ENCODE measurements around the gene PNMT.
A peak's percentile ranks its signal among the peaks of the same experiment; 100 is the strongest.

The PNMT gene, protein sequence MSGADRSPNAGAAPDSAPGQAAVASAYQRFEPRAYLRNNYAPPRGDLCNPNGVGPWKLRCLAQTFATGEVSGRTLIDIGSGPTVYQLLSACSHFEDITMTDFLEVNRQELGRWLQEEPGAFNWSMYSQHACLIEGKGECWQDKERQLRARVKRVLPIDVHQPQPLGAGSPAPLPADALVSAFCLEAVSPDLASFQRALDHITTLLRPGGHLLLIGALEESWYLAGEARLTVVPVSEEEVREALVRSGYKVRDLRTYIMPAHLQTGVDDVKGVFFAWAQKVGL

DNA sequence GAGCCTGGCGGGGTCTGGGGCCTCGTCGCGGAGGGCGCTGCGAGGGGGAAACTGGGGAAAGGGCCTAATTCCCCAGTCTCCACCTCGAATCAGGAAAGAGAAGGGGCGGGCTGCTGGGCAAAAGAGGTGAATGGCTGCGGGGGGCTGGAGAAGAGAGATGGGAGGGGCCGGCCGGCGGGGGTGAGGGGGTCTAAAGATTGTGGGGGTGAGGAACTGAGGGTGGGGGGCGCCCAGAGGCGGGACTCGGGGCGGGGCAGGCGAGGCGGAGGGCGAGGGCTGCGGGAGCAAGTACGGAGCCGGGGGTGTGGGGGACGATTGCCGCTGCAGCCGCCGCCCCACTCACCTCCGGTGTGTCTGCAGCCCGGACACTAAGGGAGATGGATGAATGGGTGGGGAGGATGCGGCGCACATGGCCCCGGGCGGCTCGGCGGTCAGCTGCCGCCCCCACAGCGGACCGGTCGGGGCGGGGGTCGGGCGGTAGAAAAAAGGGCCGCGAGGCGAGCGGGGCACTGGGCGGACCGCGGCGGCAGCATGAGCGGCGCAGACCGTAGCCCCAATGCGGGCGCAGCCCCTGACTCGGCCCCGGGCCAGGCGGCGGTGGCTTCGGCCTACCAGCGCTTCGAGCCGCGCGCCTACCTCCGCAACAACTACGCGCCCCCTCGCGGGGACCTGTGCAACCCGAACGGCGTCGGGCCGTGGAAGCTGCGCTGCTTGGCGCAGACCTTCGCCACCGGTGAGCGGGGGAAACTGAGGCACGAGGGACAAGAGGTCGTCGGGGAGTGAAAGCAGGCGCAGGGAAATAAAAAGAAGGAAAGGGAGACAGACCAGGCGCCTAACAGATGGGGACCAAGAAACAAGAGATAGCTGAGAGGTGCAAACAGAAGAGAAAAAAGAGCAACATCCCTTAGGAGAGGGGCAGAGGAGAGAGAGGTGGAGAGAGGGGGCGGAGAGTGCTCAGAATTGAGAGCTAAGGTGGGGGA is at the start of gene PNMT:
TSS of gene PNMT (plus strand) at position 509 of the 980 bp plus-strand sequence. CDS start at position 532, 23 bp downstream.
- DNase-seq (ENCODE audit: low read depth, low spot score): peak; percentile 49

DNA sequence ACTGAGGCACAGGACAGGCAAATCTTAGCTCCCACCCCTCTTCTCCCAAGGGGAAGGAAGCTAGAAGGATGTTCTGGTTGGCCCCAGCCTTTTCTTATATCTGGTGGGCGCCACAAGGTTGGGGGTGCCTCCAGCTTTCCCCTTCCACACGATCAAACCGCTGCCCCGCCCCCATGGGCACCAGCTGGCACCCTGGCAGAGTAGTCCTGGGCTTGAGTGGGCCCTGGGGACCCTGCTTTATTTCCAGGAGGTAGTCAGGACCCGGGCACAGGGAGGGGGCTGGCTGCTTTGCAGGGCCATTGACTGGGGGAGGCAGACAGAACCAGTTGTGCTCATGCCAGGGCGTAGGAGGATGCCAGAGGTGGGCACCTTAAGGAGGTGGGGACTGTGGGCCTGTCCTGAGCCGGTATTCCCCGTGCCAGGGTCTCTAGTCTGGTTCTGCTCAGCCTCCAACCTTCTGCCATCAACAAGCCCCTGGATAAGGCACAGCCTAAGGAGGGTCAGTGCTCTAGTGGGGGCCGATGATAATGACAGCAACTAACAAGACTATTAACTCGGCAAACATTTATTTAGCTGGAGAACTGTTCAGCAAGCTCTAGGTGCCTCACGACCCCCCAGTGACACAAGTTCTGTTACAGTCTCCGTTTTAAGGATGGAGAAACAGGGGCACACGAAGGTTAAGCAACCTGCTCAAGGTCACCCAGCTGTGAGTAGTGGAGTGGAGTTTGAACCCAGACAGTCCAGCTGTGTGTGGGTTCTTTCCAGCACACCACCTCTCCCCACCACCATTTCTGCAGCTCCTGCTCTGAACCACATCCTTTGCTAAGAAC is 49.1 kb upstream of the PNMT start:
- DNase-seq (ENCODE audit: low read depth, low spot score): no peak

DNA sequence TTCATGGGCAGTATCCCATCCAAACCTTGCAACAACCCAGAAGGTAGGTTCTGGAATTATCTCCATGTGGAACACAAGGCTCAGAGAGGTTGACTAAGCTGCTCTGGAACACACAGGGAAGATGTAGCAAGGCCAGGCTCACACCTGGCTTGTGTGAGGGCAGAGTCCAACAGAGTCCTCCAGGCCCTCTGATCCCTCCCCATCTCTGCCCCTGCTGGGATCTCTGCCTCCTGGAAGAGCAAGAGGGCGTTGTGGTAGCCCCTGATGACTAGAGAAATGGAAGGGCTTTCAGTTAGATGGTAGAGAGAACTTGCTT is 48.5 kb upstream of the PNMT start:
- DNase-seq (ENCODE audit: low read depth, low spot score): no peak

DNA sequence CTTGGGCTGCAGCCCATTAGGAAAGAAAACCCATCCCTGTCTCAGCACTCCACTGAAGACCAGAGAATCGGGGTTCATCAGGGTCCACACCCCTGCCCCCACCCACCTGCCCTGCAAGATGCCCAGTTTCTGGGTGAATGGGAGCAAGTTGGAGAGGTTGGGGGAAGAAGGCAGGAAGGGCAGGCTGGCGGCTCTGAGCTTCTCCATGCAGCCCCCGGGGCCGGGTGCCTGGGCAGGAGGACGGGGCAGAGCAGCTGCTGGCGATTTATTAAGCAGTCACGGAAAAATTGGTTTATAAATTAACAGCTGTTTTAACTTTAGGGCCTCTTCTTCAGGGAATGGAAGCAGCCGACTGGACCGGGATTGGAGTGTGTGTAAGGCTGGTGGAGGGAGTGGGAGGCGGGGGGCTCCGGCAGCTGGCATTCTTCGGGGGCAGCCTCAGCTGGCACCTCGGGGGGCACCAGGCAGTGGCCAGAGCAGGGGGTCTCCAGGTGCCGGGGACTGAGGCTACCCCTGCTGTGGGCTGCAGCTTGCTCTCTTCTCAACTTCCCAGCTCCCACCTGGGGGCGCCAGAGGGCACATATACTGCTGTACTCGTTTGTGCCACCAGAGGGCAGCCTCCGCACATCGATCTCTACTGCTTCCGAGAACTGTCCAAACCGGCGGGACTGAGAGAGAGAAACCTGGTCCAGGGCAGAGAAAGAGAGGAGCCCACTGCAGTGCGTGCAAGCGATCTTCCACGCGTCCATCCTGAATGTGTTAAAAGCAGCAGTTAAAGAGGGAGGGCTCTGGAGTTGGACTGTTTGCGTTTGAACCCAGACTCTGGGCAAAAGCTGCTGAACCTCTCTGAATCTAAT is 46.5 kb upstream of the PNMT start:
- peak; percentile 73 for DNase-seq (ENCODE audit: low read depth, low spot score)

DNA sequence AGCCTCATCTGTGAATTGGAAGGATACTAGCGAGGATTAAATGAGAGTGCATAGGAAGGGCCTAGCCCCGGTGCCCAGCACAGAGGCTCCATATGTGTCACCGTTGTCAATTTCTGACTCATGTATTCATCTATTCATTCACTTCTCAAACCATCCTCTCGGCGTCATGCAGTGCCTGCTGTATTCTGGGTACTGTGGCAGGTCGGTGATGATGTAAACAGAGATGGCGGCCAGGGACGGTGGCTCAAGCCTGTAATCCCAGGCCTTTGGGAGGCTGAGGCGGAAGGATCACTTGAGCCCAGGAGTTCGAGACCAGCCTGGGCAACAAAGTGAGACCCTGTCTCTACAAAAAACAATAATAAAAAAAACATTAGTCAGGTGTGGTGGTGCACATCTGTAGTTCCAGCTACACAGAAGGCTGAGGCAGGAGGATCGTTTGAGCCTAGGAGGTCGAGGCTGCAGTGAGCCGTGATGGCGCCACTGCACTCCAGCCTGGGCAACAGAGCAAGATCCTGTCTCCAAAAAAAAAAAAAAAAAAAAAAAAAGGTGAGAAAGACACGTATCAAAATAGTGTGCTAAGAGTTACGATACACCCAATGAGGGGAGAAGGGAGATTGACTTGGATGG is 45.8 kb upstream of the PNMT start:
- no peak for DNase-seq (ENCODE audit: low read depth, low spot score)

DNA sequence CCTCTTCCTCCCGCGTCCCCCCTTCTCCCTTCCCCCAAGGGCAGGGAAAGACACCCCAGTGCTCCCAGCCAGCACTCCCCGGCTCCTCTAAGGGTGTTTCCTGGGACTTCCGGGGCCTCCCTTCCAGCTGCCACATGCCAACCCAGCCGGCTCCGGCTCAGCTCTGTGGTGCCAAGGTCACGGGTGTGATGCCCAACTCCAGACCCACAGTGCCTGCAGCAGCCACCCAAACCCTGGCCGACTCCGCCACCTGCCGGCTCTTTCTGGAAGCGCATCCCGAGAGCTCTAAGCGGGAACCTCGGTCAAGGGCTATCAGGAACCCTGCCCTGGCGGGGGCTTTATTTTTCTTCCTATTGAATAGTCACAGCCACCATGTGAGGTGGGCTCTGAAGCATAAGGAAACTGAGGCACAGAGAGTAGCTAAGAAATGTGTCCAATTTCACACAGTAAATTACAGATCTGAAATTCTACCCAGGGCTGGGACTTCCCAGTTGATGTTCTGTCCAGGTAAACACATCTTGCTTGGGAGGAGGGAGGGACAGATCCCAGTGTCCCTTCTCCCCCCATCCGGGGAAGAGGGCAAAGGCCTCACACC is 44.8 kb upstream of the PNMT start:
- DNase-seq (ENCODE audit: low read depth, low spot score): peak; percentile 77

DNA sequence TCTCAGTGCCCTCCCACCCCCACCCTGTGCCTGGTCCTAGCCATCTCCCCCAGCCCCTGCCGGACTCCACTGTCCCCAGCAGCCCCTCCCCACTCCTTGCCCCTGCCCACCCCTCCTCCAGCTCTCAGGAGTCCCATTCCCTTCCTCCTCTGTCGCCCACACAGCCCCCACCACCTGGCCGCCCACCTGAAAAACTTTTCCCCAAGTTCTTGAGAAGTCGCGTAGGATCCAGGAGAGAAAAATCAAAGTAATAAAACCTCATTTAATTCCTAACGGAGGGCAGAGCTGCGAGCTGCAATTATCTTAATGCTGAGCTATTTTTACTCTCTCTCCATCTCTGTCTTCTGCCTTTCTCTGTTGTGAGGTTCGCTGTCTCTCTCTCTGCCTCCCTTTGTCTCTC is 43.9 kb upstream of the PNMT start:
- no peak for DNase-seq (ENCODE audit: low read depth, low spot score)

DNA sequence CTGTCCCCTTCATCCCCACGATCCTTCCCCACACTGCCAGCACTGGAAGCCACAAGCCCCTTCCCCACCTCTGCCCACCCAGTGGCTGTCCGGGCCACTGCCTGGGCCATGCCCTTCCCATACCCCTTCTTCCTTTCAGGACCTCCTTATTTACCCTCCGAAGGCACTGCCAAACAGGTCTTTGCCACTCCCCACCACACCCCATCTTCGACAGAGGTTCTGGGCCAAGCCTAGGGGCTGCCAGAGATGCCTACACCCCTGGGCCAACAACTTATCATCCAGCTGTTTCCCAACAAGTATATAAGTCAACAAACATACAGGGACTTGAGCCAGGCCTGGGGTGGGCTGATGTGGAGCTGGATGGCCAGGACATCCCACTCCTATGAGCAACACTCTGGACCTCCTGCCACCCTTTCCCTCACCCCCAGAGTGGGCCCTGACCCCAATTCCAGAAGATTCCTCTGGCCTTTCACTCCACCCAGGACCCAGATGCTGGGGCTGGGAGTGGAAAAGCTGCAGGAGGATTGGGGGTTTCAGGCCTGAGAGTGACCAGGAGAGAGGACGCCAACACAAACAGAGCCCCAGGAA is 43.0 kb upstream of the PNMT start:
- no peak for DNase-seq (ENCODE audit: low read depth, low spot score)

DNA sequence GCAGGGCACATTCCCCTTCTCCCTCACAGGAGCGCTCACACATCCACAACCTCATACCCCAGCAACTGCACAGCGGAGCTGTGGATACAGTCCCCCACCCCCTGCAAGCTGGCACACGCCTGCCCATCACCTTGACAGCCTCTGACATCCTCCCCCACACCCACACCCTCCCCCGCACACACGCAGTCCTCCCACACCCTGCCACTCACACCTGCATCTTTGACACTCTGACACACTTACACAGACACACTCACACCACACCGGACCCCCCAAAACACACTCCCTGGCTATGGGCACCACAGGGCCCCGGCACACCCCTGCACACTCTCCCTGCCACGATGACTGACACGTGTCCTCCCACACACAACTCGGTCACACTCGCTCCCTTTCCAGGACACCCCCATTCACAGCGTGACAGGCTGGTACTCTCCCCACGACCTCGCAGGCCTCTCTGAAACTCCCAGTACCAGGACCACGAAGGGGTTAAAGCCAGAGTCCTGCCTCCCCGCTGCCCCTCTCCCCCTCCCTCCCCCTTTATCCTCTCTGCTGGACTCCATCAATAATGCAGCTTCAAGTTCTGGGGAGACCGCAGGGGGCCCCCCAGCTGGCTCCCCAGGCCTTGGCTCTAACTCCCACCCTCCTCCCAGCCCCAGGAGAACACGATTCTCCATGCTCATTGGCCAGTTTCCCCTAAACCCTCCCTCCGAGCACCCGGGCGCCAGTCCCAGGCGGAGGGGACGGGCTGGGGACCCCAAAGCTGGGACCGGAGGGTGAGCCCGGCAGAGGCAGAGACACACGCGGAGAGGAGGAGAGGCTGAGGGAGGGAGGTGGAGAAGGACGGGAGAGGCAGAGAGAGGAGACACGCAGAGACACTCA is 41.8 kb upstream of the PNMT start, which contains the start of gene PPP1R1B:
TSS of gene PPP1R1B (plus strand) at position 782 of the 876 bp plus-strand sequence. CDS start 441 bp downstream, outside the sequence.
- DNase-seq (ENCODE audit: low read depth, low spot score): no peak

DNA sequence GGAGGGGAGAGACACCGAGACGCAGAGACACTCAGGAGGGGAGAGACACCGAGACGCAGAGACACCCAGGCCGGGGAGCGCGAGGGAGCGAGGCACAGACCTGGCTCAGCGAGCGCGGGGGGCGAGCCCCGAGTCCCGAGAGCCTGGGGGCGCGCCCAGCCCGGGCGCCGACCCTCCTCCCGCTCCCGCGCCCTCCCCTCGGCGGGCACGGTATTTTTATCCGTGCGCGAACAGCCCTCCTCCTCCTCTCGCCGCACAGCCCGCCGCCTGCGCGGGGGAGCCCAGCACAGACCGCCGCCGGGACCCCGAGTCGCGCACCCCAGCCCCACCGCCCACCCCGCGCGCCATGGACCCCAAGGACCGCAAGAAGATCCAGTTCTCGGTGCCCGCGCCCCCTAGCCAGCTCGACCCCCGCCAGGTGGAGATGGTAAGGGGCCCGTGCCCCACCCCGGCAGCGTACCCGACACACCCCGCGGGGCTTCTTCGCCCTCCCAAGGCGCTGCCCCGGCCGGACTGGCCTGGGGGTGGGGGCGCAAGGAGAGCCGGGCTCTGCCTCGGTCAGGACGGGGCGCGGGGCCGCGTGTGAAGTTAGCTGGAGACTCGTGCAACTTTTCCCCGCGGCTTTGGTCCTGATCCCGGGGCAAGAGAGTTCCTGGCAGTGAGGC is 41.1 kb upstream of the PNMT start:
- DNase-seq (ENCODE audit: low read depth, low spot score): no peak

DNA sequence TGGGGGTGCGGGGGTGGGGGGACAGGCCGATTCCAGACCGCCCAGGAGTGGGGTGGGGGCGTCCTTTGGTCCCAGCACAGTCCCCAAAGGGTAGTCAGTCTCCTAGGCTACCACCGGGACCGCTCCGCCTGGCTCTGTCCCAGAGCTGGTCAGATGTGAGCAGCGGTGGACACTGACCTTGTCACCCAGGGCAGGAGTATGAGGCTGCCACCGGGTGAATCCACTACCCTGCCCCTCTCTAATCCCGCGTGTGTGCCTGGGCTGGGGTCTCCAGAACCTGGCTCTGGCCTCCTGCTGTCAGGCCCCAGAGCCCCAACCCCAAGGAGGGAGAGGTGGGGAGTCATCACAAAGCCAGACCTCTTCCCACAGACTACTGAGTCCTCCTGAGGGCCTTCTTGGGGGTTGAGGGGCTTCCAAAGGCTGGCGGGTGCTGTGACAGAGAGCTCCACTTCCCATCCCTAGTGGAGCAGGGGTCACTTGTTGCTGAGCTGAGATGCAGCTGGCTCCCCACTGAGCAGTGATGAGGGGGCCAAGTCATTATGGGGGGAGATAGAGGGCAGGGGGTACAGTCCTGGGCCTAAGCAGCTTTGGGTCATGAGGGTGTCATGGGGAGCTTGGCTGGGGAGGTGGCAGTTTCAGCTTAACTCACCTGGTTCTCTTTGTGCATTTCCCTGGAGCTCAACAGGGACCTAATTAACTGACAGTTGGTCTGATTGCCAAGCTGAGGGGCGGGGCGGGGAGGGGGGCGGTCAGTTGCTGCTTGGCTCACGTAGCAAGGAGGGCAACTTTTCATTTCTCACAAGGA is 40.3 kb upstream of the PNMT start:
- no peak for DNase-seq (ENCODE audit: low read depth, low spot score)

DNA sequence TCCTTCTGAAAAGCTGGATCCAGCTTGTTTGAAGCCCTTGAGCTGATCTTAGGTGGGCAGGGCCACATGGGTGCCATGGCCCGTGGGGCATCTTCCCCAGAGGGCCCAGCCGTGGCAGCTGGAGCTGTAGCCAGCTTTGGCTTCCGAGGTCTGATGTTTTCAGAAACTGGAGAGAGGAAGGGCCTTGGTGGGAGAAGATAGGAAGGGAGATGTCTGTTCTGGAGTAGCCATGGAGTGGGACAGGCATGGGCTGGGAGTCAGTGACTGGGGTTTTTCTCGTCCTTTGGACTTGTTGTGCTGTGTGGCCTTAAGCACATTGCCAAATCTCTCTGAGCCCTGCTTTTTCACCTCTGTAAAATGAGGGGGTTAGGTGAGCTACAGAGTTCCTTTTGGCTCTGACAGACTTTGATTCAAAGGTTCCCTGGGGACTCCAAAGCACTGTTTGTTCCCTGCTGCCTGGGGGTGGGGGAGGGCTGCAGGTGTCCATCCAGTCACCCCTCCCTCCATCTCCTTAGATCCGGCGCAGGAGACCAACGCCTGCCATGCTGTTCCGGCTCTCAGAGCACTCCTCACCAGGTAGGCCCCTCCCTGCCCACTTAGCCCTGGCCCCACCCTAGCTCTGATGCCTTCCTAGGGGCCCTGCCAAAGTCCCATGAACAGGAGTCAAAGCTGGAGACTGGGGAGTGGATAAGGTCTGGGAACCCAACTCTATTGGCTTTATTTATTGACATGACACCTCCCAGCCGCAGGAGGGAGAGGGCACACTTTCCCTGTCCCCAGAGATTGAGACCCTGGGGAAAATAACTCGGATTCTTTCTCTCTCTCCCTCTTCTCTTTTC is 39.4 kb upstream of the PNMT start:
- DNase-seq (ENCODE audit: low read depth, low spot score): no peak

DNA sequence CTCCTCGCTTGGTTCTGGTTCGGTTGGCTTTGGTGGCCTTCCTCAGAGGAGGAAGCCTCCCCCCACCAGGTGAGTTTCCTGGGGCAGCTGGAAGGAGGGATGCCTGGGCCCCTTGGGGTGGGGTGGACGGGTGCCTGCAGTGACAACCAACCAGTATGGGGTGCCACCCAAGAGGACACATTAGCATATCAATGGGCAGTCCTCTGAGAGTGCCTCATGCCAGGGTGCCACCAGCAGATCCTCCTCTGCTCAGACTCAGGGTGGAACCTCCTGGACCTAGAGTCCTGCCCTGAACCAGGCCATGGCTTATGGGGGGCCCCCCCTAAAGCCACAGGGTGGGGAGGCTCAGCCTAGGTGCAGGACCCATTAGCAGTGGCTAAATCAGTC is 38.8 kb upstream of the PNMT start:
- no peak for DNase-seq (ENCODE audit: low read depth, low spot score)

DNA sequence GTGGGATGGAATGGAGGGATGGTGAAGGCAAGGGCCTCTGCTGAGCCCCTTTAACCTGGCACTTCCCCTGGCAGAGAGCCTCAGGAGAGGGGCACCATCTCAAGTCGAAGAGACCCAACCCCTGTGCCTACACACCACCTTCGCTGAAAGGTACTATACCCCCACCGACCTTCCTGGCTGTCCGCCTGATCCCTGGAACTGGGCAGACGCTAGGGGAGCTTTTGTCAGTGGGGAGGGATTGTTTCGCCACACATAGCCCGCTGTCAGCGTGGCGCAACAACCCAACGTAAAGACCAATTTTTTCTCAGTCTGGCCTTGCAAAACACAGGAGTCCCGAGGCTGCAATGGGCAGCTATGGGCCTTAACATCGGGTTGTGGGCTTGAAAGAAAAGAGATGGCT is 38.4 kb upstream of the PNMT start:
- no peak for DNase-seq (ENCODE audit: low read depth, low spot score)

DNA sequence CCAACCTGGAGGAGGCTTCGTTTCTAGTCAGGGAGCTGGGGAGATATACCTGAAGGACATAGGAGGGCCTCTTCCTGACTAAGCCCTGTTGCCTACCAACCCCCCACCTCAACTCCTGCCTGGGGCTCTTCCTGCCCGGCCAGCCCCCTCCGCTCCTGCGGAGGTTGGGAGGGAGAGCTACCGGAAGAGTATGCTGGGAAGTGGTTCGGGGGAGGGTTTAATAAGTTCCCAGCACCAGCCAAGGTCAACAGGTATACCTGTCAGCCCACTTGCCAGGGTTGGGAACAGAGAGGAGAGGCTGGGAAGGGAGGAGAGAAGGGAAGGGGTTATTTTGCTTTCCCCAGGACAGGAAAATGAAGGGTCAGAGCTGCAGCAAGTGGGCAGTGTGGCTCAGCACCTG is 36.9 kb upstream of the PNMT start:
- DNase-seq (ENCODE audit: low read depth, low spot score): no peak

DNA sequence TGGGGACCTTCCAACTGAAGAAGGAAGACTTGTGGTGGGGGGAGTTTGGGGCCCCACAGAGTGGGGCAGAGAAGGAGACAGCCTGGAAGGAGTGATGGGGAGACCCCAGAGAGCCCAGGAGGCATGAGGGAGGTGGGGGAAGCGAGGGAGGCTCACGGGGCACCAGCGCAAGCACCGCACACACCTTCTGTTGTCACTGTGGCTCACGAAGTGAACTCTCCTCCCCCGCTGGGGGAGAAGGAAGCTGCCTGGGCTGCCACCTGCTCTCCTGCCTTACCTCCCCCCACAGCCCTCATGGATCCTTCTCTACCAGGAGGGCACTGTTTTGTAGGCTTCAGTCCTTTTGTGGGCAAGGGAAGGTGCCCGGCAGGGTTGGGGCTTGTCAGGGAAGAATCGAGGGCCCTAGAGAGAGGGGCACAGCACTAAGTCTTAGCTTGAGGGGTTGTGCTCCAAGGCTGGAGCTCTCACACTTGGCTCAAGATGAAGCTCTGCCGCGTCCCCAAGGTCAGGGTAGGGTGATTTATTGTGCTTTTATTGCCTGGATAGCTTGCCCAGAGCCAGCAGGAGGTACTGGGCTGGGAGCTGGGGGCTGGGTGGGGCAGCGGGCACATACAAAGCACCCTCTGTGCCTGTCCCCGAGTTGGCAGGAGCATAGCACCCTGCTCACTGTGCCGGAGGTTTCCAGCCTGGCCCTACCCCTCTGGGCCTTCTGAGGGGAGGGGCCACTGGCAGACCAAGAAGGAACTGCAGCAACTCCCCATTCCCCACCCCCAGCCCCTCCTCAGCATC is 35.9 kb upstream of the PNMT start:
- DNase-seq (ENCODE audit: low read depth, low spot score): no peak
